NT2/D1 (cell line): Measurements from ENCODE around the gene NRG2.

Experiments used
- SUZ12 ChIP-seq: IDR thresholded peaks from 2 replicates; pipeline ENCODE4 v1.6.1; 2011; ENCODE audit not compliant: insufficient read length, insufficient read depth; ENCODE audit errors: extremely low read depth
- YY1 ChIP-seq: IDR thresholded peaks from 2 replicates; pipeline ENCODE4 v1.6.1; 2011; ENCODE audit not compliant: insufficient read length, insufficient read depth
- ZNF274 ChIP-seq: IDR thresholded peaks from 2 replicates; pipeline ENCODE4 v1.6.1; 2011; ENCODE audit warnings: mild to moderate bottlenecking, low read depth, low read length

DNA sequence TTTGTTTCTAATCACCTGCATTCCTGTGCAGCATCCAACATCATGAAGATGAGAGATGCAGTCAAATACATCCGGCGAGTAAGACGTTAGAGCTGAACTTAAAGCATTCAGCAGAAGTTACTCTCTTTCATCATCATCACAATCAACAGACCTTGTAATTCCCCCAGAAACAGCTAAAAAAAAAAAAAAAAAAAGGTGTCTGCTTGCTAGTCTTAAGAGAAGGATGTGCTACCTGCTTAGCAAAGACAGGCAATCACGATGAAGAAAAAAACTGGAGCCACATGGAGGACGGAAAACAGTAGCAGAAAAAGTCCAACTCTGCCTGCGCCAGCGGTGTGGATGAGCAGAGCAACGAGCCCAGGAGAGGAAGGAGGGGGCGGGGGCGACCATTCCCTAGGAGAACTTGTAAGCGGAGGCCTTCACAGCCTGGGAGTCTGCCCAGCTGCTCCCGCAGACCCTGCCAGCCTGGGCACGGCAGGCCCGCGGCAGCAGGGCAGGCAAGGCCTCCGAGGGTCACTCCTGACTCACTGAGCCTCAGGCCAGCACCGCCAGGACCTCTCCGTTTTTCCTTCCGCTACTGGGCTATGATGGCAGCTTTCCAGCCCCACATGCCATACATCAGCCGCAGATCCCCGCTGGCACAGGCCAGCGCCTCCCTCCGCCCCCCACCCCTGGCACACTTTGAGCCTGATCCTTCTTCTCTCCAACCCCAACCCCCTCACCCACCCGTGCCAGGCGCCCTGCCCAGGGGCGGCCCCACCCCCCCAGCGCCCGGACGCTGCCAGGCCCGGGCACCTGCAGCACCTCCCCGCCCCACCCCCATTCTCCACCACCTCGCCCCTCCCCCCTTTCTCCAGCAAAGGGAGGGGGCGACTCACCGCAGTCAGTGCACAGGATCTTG lies 1.4 kb downstream of the NRG2 start:
- TF ChIP-seq ZNF274 (no peak), SUZ12 (peak; percentile 26), YY1 (no peak)
